Measurements from ENCODE around the gene GUCA1C. TPM values are rescaled to one million over a fixed set of nuclear protein-coding genes. Genes with fewer than 3 reads are reported as not detected.

GUCA1C gene
- total RNA-seq, 2 experiments from 2014 or later = not detected

- DNase-seq = no peak
- CTCF ChIA-PET = interaction anchor here (1.3 to 1.4 kb wide), 2 partner anchors 11 to 133 kb away, joined by 5 read pairs; no protein-coding TSS in a partner anchor
- ATAC-seq = no peak
- Mint-ChIP-seq H3K27me3 (peaks cover 7% of the 10 kb centered on the region), H3K9me3 (ENCODE audit: low read depth) (no peaks in the 10 kb centered on the region), H3K4me1 (peaks cover 5% of the 10 kb centered on the region), H3K27ac (no peak overlapping the region), H3K36me3 (ENCODE audit: low read depth) (no peaks in the 10 kb centered on the region), H3K4me3 (no peak overlapping the region)
- POLR2A ChIA-PET = no interaction called here
- intact Hi-C loops (cut with DNase I, micrococcal nuclease) = no loop called here
Observed at GRCh38 chr3:108947855-108948254, 5.8 kb downstream of the GUCA1C start.

GRCh38 chr3:108946292-108947285 is 7.1 kb downstream of the GUCA1C start:
- H3K4me1 Mint-ChIP-seq = peaks cover 5% of the 10 kb centered on the region
- intact Hi-C loops (cut with DNase I, micrococcal nuclease) = no loop called here
- H3K27ac Mint-ChIP-seq = no peak overlapping the region
- POLR2A ChIA-PET = no interaction called here
- H3K9me3 Mint-ChIP-seq (ENCODE audit: low read depth) = no peaks in the 10 kb centered on the region
- CTCF ChIA-PET = interaction anchor here (0.6 to 1.4 kb wide), 6 partner anchors 12 to 354 kb away, joined by 3 to 5 read pairs (median 4); no protein-coding TSS in a partner anchor
- DNase-seq (no peak), ATAC-seq (peak; percentile 61)
- H3K4me3 Mint-ChIP-seq = no peak overlapping the region
- H3K36me3 Mint-ChIP-seq (ENCODE audit: low read depth) = no peaks in the 10 kb centered on the region
- H3K27me3 Mint-ChIP-seq = peaks cover 4% of the 10 kb centered on the region

DNA sequence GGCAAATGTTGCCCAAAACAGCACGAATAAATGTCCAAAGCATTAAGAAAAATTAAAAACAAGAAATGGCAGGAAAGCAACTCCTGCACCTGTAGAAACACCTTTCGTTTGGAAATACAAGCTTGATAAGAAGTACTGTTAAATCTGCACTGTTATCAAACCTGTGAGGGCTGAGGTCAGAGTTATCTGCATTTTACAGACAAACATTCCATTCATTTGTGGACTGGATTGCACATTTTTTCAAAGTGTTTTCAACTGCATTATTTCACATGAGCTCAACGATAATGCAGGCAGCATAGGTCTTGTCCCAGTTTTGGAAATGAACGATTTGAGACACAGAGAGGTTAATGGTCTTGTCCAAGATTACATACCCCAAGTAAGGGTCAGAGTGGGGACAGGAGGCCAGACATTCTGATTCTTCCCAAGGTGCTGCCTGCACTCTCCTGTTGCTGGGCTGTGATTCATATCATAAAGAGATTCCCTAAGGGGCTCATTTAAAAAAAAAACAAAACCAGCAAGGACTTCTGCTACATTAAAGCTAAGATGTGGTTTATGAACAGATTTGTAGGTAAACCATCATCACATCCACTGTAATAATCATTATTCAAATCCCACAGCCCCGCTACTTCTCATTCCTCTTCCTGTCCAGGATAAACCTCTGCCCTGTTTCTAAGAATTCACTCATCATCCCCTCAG is 13.0 kb downstream of the GUCA1C start:
- DNase-seq (no peak), ATAC-seq (no peak)
- H3K9me3 Mint-ChIP-seq (ENCODE audit: low read depth) = no peaks in the 10 kb centered on the region
- ChIA-PET POLR2A (interaction anchor here (0.6 kb wide), 1 partner anchor 1854 kb away, joined by 3 read pairs; no protein-coding TSS in a partner anchor), CTCF (no interaction called here)
- no peak overlapping the region for H3K27ac Mint-ChIP-seq
- H3K4me3 Mint-ChIP-seq = no peak overlapping the region
- no peaks in the 10 kb centered on the region for H3K36me3 Mint-ChIP-seq (ENCODE audit: low read depth)
- intact Hi-C loops (cut with DNase I, micrococcal nuclease) = no loop called here
- peaks cover 2% of the 10 kb centered on the region for H3K27me3 Mint-ChIP-seq
- H3K4me1 Mint-ChIP-seq = no peaks in the 10 kb centered on the region

DNA sequence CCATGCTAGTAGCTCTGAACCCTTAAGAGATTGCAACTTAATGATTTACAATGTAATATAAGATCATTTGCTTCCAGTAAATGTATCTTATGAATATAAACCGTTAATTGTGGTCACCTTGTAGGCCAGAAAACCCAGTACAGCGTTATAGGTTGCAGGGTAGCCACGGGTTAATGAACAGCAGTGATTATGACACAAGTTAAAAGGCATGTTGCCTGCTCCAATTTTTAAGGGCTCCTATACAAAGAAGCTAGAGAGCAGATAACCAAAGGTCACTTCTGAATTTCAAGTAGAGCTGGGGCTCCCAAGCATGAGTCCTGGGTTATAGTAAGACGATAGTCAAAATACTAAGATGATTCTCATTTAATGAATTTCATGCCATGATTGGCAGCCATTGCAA is 13.5 kb downstream of the GUCA1C start:
- H3K27ac Mint-ChIP-seq = no peak overlapping the region
- peaks cover 2% of the 10 kb centered on the region for H3K27me3 Mint-ChIP-seq
- no peaks in the 10 kb centered on the region for H3K9me3 Mint-ChIP-seq (ENCODE audit: low read depth)
- intact Hi-C loops (cut with DNase I, micrococcal nuclease) = no loop called here
- ChIA-PET CTCF (no interaction called here), POLR2A (no interaction called here)
- DNase-seq (no peak), ATAC-seq (no peak)
- H3K36me3 Mint-ChIP-seq (ENCODE audit: low read depth) = no peaks in the 10 kb centered on the region
- H3K4me3 Mint-ChIP-seq = no peak overlapping the region
- H3K4me1 Mint-ChIP-seq = no peaks in the 10 kb centered on the region

DNA sequence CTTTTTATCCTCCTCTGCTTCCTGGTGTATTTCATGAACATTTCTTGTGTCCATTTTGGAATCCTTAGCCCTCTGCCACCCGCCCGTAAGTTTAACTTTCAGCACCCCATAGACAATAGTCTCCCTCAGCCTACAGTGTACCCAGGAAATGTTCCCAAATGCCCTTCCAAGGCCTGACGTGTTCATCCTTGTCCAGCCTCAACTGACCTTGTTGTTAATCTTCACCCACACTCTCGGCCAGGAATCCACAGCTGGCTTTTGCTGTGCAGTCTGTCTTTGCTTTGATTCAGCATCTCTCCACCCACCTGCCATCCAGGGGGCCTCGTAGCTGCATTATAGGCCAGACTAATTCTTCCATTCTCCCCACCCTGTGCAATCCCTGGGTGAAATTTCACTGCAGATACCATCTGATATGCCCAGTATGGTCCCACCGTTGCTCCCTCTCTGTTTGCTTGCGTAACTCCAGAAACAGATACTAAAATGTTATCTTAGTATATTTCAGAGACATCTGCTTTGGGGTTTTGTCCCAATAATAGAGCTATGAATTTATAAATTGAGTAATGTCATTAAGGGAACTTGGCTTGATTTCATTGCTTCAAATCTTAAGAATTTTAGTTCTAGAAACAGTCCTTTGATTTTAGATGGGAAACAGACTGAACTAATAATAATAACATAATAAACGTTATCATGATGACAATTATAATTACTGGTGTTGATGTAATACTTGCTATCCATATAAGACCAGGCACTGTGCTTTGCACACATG is 16.6 kb downstream of the GUCA1C start:
- no peak for DNase-seq
- ChIA-PET POLR2A (no interaction called here), CTCF (no interaction called here)
- peaks cover 1% of the 10 kb centered on the region for H3K36me3 Mint-ChIP-seq (ENCODE audit: low read depth)
- no peaks in the 10 kb centered on the region for H3K4me1 Mint-ChIP-seq
- peaks cover 2% of the 10 kb centered on the region for H3K27me3 Mint-ChIP-seq
- H3K27ac Mint-ChIP-seq = no peak overlapping the region
- no peaks in the 10 kb centered on the region for H3K9me3 Mint-ChIP-seq (ENCODE audit: low read depth)
- no peak overlapping the region for H3K4me3 Mint-ChIP-seq
- intact Hi-C loops (cut with DNase I, micrococcal nuclease) = no loop called here
- ATAC-seq = no peak

DNA sequence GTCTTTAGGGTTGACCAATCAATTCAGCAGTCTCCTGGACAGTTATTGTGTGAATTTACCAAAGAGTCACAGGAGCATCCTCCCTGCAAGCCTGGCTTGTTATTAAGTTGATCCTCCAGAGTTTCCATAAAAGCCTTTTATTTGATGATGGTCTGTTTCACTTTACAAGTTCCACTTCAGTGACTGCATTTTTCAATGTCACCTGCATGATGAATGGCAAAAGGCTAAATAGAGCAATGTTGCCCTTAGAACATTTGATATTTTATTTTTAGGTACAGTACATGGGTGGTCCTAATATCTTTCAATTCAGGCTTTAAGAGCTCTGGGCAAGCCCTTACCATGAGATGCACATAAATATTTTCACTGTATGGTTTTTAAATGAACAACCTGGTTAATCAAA is 22.6 kb downstream of the GUCA1C start:
- CTCF ChIA-PET = interaction anchor here (1.2 kb wide), 1 partner anchor 16 kb away, joined by 4 read pairs; no protein-coding TSS in a partner anchor
- POLR2A ChIA-PET = no interaction called here
- Mint-ChIP-seq H3K36me3 (ENCODE audit: low read depth) (peaks cover 5% of the 10 kb centered on the region), H3K27ac (no peak overlapping the region), H3K4me3 (no peak overlapping the region), H3K4me1 (no peaks in the 10 kb centered on the region), H3K27me3 (peaks cover 11% of the 10 kb centered on the region), H3K9me3 (ENCODE audit: low read depth) (peaks cover 10% of the 10 kb centered on the region)
- intact Hi-C loops (cut with DNase I, micrococcal nuclease) = no loop called here
- DNase-seq (no peak), ATAC-seq (no peak)

DNA sequence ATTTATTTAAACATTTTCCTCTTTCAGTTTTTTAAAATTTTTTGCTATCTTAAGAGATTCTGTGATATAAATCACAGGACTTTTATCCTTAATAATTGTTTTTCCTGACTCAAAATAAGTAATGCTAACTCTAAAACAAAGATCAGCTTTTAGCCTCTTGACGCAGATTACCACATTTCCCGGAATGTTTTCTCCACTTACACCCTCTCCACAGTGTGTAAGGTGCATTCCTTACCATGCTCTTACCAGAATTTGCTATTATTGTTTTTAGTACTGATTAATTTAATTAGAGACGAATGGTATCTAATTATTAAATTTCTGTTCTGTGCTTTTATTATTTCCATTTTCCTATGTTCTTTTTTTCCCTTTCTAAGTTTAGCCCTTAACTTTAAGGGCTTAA is 34.8 kb downstream of the GUCA1C start:
- no peak overlapping the region for H3K27ac Mint-ChIP-seq

GRCh38 chr3:108914774-108915641 is 38.7 kb downstream of the GUCA1C start:
- H3K4me3 Mint-ChIP-seq = peak overlapping the region; percentile 13
- H3K27ac Mint-ChIP-seq = peak overlapping the region; percentile 0
- DNase-seq (peak; percentile 75), ATAC-seq (peak; percentile 97)
- peaks cover 14% of the 10 kb centered on the region for H3K4me1 Mint-ChIP-seq
- H3K9me3 Mint-ChIP-seq (ENCODE audit: low read depth) = no peaks in the 10 kb centered on the region
- ChIA-PET POLR2A (no interaction called here), CTCF (interaction anchor here (0.6 to 4.2 kb wide), 64 partner anchors 9 to 852 kb away, joined by 3 to 69 read pairs (median 4); partner anchors contain the start of genes MYH15 and TRAT1)
- peaks cover 6% of the 10 kb centered on the region for H3K27me3 Mint-ChIP-seq
- H3K36me3 Mint-ChIP-seq (ENCODE audit: low read depth) = no peaks in the 10 kb centered on the region
- intact Hi-C loops (cut with DNase I, micrococcal nuclease) = loop anchor here (1.0 to 5.0 kb wide), 5 partner anchors 78 to 426 kb away; no protein-coding TSS in a partner anchor

More for the DNA sequence above, 34.8 kb downstream of the GUCA1C start:
- intact Hi-C loops (cut with DNase I, micrococcal nuclease) = loop anchor here in 1 of 2 experiments (5.0 kb wide), 1 partner anchor 157 kb away; no protein-coding TSS in a partner anchor
- CTCF ChIA-PET = interaction anchor here (2.3 kb wide), 1 partner anchor 257 kb away, joined by 8 read pairs; no protein-coding TSS in a partner anchor
- POLR2A ChIA-PET = no interaction called here
- peaks cover 6% of the 10 kb centered on the region for H3K27me3 Mint-ChIP-seq
- H3K9me3 Mint-ChIP-seq (ENCODE audit: low read depth) = no peaks in the 10 kb centered on the region
- peaks cover 11% of the 10 kb centered on the region for H3K4me1 Mint-ChIP-seq
- ATAC-seq (no peak), DNase-seq (no peak)
- no peaks in the 10 kb centered on the region for H3K36me3 Mint-ChIP-seq (ENCODE audit: low read depth)
- no peak overlapping the region for H3K4me3 Mint-ChIP-seq

- H3K36me3 Mint-ChIP-seq (ENCODE audit: low read depth) = no peaks in the 10 kb centered on the region
- POLR2A ChIA-PET = no interaction called here
- no peak overlapping the region for H3K27ac Mint-ChIP-seq
- no peaks in the 10 kb centered on the region for H3K9me3 Mint-ChIP-seq (ENCODE audit: low read depth)
- ATAC-seq (no peak), DNase-seq (no peak)
- peaks cover 2% of the 10 kb centered on the region for H3K27me3 Mint-ChIP-seq
- CTCF ChIA-PET = no interaction called here
- no peak overlapping the region for H3K4me3 Mint-ChIP-seq
- peaks cover 11% of the 10 kb centered on the region for H3K4me1 Mint-ChIP-seq
- intact Hi-C loops (cut with DNase I, micrococcal nuclease) = loop anchor here in 1 of 2 experiments (5.0 kb wide), 1 partner anchor 72 kb away; no protein-coding TSS in a partner anchor
Observed at GRCh38 chr3:108909799-108910198, 43.9 kb downstream of the GUCA1C start.

GRCh38 chr3:108907194-108907593 is 46.5 kb downstream of the GUCA1C start:
- DNase-seq (no peak), ATAC-seq (no peak)
- no peak overlapping the region for H3K27ac Mint-ChIP-seq
- H3K4me3 Mint-ChIP-seq = no peak overlapping the region
- H3K36me3 Mint-ChIP-seq (ENCODE audit: low read depth) = no peaks in the 10 kb centered on the region
- ChIA-PET POLR2A (no interaction called here), CTCF (interaction anchor here (0.5 to 2.8 kb wide), 2 partner anchors 8 to 12 kb away, joined by 3 to 10 read pairs; no protein-coding TSS in a partner anchor)
- H3K9me3 Mint-ChIP-seq (ENCODE audit: low read depth) = peaks cover 2% of the 10 kb centered on the region
- H3K27me3 Mint-ChIP-seq = peaks cover 2% of the 10 kb centered on the region
- intact Hi-C loops (cut with DNase I, micrococcal nuclease) = no loop called here
- peaks cover 8% of the 10 kb centered on the region for H3K4me1 Mint-ChIP-seq
